Midbrain (tissue), 1 donor: Measurements from ENCODE around the gene ZFYVE28.
A peak's percentile ranks its signal among the peaks of the same experiment; 100 is the strongest.

Experiments
- DNase-seq: peaks from one replicate; lab custom pipeline; 2025; lab: John Stamatoyannopoulos, UW

The ZFYVE28 gene

DNA sequence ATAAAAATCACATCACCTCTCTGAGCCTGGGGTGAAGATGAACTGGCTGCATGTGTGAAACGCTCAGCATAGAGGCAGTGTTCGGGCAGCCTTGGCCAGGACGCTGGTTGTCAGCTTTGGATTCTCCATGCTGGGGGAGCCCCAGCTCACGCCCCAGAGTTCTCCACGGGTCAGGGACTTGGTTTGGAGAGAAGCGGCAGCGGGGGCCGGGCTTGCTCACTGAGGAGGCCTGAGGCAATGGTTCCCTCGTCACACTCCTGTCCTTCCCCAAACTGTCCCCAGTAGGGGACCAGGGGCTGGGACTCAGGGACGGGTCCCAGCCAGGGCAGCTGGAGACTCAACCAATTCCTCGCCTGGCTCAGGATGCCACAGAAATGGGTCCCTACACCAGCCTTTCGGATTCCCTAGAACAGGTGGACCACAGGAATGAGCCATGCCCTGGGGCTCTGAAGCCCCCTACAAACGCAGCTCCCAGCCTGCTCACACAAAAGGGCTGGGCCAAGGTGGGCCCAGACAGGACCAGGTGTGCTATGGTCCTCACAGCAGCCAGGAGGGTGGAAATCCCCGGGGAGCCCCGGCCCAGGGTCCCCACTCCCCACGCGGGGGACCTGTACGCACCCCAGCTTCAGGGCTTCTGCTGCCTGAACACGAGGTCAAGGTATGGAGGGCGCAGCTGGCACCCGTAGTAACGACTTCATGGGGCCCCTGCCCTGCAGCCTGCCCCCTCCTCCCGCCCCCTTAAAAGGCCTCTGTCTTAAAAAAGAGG is 157.9 kb downstream of the ZFYVE28 start:
- DNase-seq, result no peak

GRCh38 chr4:2259541-2260343 is 158.7 kb downstream of the ZFYVE28 start:
- no peak for DNase-seq

DNA sequence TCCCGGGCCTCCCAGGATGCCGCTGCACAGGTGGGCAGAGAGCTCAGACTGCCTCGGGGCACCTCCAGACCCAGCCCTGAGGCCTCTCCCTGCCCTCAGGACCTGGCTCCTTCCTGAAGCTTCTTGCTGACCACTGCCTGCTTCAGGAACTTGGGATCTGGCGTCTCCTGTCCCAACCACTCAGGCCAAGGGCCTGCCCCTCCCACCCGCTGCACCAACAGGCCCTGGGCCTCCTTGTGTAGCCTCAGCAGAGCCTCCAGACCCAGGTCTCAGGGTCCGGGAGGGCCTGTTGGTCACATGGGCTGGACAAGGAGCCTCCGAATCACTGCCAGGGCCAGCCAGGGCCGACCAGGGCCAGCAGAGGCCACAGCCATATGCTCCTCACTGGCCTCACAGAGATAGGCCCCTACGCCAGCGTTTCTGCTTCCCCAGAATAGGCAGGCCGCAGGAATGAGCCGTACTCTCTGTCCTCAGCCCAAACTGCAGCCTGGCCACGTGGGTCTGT is 159.4 kb downstream of the ZFYVE28 start:
- DNase-seq, result no peak

GRCh38 chr4:2258091-2259035 is 160.1 kb downstream of the ZFYVE28 start:
- DNase-seq, result no peak

GRCh38 chr4:2257361-2258081 is 160.9 kb downstream of the ZFYVE28 start:
- DNase-seq, result peak; percentile 12

GRCh38 chr4:2256781-2257191 is 161.7 kb downstream of the ZFYVE28 start:
- DNase-seq, result peak; percentile 22

- no peak for DNase-seq
Measured at GRCh38 chr4:2256156-2256731, 162.2 kb downstream of the ZFYVE28 start.

GRCh38 chr4:2255501-2256155 is 162.8 kb downstream of the ZFYVE28 start:
- DNase-seq, result no peak

- no peak for DNase-seq
Measured at GRCh38 chr4:2254665-2255500, 163.6 kb downstream of the ZFYVE28 start.

- DNase-seq, result no peak
Measured at GRCh38 chr4:2253160-2254084, 165.0 kb downstream of the ZFYVE28 start.

DNA sequence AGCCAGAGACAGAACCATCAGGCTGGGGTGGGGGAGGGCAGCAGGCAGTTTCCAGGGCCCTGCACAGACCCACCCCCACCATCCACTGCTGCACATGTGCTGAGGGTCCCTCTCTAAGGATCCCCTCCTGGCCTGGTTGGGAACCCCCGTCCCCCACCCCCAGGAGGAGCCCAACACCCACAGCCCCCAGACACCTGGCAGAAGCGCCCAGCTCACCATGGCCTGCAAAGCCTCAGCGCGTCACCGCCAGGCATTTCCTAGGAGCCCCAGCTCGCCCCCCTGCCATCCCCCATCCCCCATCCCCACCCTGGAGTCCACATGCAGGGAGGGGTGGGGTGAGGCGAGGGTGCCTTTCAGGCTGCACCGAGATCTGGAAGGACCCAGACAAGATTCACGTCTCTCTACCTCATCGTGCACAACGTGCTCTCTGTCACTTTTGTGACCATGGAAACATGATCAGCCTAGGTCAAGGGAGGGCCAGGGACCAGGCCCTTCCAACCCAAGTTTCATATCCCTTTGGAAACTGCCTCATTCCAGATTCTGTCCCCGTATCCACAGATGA is 165.8 kb downstream of the ZFYVE28 start:
- no peak for DNase-seq

DNA sequence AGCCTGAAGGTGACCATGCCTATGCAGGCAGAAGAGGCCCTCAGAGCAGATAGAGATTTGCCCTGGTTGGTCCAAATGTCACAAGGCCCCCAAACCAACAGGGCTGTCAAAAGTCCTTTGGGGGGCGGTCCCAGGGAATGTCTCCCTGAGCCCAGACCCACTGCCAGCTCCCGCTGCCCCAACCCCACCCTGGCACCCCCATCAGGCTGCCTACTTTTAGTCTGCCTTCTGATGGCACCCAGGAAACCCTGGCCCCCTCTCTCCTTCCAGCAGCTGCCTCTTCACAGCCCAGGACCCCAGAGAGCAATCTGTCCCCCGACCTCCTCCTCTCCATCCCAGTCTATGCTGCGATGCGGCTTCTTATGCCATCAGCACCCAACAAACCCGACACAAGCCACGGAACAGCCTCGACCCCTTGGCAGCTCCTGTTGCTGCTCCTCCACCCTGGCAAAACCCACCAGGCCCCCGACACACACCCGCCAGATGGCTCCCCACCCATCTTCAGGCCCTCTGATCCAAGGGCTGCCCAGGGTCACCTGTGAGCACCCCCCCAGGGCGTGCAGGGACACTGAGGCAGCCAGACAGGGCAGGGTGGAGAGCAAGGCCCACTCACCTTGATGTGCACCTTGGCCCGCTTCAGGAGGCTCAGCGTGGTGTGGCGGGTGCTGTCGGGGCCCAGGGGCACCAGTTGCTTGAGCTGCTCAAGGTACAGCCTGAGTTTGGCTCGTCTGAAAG is 166.5 kb downstream of the ZFYVE28 start:
- no peak for DNase-seq

DNA sequence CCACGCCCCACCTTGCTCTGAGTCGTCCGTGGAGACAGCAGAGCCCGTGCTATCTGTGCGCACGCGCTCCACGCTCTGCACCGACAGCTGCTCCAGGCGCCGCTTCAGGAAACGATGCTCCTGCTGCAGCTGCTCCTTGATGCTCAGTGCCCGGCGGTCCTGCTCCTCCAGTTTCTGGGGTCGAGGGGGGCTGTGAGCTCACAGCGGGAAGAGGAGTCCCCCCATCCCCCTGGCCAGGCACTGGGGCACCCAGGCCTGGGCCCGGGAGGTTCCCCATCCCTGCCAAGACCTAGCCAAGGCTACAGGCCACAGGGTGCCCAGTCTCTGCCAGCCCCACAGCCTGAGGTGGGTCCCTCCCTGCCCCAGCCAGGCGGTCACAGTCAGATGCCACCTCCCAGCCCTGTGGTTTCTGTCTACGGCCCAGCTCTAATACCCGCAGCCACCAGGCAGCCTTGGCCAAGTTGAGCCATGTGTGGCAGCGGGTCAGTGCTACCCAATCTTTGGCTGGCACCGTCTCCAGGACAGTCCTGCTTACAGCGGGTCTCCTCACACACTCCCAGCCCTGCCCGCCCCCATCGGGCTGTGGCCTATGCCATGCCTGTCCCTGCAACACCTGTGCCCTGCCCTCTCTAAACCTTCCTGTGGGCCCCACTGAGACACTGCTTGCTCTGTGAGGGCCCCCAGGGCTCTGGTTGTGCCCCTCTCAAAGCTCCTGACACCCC is 167.2 kb downstream of the ZFYVE28 start:
- DNase-seq, result no peak

- no peak for DNase-seq
Measured at GRCh38 chr4:2250357-2251072, 167.9 kb downstream of the ZFYVE28 start.

- DNase-seq, result no peak
Measured at GRCh38 chr4:2249526-2250356, 168.7 kb downstream of the ZFYVE28 start.
